Esophagus muscularis mucosa (tissue), 4 donors: ENCODE measurements around the gene FAM171A1.

Experiments
- EP300 ChIP-seq: sonication (generic); formaldehyde crosslinking; IDR thresholded peaks from one replicate; pipeline ENCODE4 v1.6.1; 2017; ENCODE audit warnings: antibody characterized with exemption
- POLR2AphosphoS5 ChIP-seq, 2 donors: sonication (generic); formaldehyde crosslinking; IDR thresholded peaks; one replicate each; pipeline ENCODE4 v1.6.1; 2017; ENCODE audit warnings: antibody characterized with exemption in 2 of 2
- TF ChIP-seq, protein P1 (sequence below), 3 experiments: fragments of 200-600 bp in 2 of 3; fragments of 450-650 bp in 1 of 3; sonication (generic) in 2 of 3; IDR thresholded peaks; one replicate each; pipeline ENCODE4 v1.5.1; 2017 to 2019; ENCODE audit warnings: antibody characterized with exemption in 3 of 3, mild to moderate bottlenecking in 2 of 3, moderate library complexity in 1 of 3

- TF ChIP-seq POLR2AphosphoS5 (IDR thresholded peaks at IDR 0.05) = no peak
- TF ChIP-seq, protein P1, sequence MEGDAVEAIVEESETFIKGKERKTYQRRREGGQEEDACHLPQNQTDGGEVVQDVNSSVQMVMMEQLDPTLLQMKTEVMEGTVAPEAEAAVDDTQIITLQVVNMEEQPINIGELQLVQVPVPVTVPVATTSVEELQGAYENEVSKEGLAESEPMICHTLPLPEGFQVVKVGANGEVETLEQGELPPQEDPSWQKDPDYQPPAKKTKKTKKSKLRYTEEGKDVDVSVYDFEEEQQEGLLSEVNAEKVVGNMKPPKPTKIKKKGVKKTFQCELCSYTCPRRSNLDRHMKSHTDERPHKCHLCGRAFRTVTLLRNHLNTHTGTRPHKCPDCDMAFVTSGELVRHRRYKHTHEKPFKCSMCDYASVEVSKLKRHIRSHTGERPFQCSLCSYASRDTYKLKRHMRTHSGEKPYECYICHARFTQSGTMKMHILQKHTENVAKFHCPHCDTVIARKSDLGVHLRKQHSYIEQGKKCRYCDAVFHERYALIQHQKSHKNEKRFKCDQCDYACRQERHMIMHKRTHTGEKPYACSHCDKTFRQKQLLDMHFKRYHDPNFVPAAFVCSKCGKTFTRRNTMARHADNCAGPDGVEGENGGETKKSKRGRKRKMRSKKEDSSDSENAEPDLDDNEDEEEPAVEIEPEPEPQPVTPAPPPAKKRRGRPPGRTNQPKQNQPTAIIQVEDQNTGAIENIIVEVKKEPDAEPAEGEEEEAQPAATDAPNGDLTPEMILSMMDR (IDR thresholded peaks at IDR 0.05) = no peak
- no peak for TF ChIP-seq EP300
Measured at GRCh38 chr10:15364001-15364400, 7.1 kb downstream of the FAM171A1 start.
